Stimulated activated CD4-positive, alpha-beta T cell treated with anti-CD3 and anti-CD28 coated beads, TNF-alpha, amount 100 ng/mL, for 48 hours (primary cell): ENCODE results near the gene CHCHD6.

Source experiments
- DNase-seq, 3 donors: peaks; one replicate each; pipeline ENCODE4 v3.0.0-alpha.2; 2020; ENCODE audit warnings: low read depth in 3 of 3

The CHCHD6 gene, protein sequence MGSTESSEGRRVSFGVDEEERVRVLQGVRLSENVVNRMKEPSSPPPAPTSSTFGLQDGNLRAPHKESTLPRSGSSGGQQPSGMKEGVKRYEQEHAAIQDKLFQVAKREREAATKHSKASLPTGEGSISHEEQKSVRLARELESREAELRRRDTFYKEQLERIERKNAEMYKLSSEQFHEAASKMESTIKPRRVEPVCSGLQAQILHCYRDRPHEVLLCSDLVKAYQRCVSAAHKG

DNA sequence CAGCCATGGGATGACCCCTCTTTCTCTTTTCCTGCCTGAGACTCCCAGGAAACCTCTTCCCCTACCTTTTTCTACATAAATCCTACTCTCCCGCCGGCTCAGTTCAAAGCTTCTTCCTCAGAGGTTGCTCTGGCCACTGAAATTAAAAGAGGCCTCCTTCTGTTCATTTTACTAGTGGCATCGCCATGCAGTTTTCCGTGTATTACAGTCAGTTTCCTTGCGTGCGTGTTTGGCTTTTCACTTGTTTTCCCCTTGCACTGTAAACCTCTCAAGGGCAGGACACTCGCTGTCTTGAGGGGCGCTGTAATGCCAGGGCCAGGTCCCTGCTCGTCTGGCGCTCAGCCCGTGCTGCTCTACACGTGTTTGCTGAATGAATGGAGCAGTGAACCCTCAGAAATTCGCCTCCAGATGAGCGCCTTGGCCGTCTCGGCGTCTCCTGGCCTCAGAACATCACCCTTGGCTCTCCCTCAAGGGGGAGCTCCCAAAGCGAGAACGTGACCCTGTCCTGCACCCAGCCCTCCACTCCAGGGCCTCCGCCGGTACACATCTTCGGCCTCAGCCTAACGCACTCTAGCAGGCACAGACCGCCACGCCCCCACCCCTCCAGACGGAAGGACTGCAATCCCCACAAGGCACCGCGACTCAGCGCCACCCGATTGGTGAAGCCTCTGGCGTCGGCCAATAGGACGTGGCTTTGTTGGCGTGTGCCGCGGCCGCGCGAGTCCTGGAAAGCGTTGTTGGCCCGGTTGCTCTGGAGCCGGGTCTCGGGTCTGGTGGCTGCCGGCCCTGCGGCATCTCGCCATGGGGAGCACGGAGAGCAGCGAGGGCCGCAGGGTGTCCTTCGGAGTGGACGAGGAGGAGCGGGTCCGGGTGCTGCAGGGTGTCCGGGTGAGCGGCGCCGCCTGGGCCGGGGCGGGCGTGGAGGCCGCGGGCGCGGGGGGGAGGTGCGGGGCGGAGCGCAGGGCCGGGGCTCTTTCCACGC is at the start of gene CHCHD6:
CHCHD6 (plus strand) TSS at position 729 of the 982 bp plus-strand sequence; CDS start at position 802, 73 bp downstream.
- peak; percentile 91 to 93 (median 93) for DNase-seq

DNA sequence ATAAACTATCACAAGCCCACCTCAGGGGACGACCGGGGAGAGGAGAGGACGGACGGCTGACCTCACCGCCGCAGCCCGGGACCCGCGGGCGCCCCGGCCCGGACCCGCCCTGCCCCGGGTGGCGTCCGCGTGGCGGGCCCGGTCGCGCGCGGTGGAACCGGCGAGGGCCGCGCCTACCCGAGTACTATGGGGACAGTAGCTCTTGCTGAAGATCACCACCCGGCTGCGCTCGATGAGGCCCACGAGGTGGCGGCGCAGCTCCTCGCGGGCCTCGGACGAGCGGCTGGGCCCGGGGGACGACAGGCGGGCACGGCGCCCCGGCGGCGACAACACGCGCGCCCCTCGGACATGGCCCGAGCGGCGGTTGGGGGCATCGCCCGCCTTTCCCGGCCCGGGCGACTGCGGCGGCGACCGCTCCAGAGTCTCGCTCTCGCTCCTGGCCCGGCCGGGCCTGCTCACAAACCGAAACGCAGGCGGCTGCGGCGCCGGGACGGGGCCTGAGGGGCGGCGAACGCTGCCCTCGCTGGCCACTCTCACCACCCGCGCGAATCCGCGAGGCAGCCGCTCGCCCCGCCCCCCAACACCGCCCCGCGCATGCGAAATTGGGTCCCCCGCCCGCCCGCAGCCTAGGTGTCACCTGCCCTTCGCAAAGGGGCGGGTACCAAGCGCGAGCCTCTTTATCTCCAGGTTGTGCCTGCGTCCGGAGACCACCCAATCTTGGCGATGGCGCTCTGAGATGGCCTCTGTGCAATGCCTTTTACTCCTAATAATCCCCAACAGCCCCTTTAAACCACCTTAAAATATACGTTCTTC is 49.3 kb upstream of the CHCHD6 start, which contains the start of gene TXNRD3:
TXNRD3 (minus strand) TSS at position 554 of the 813 bp plus-strand sequence.
- DNase-seq: peak; percentile 55 to 78 (median 63)

DNA sequence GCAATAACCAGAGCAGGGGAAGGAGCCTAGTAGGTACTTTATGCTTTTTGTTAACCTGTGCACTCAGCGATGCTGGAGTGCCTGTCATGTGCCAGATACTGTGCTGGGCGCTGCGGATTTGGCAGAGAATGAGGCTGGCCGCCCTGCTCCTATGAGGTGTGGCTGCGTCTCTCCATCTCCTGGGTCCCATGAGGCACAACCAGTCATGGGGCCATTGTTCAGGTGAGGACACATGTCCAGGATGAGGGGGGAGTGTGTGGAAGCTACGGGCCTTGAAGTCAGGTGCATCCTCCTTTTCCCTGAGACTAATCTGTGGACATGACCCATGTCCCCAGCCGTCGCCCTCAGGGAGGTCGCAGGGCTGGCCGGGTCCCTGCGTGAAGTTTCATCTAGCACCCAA is 48.2 kb upstream of the CHCHD6 start:
- DNase-seq: no peak

DNA sequence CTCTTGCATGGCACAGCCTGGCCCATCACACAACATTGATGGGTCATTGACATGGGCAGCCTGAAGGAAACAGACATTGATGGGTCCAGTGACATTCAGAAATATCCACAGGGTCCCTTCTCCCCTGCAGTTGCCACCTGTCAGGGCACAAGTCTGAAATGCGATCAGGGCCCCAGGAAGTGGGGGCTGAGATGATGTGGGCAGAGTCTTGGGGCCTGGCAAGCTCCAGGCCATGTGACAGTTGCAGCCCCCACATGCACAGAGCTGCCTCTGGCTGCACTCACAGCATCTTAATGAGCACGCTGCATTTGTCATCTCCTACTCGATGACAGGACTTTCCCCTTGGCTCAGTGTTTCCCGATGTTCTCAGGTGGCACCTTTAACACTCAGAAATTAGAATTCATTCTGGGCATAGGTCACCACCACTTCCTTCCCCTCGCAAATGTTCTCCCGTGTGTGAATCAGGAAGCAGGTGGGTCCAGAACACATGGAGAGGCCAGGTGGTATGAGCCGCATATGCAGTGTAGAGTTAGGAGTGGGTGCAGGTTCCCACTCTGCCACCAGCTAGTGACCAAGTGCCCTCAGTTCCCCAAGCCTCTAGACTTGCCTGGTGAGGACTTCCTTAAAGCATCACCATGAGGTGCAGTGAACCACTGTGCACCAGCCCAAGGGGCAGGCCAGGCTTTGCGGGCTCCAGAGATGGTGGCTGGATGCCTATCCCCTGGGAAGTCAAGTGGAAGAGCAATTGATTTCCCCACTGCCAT is 47.5 kb upstream of the CHCHD6 start:
- DNase-seq: no peak

- DNase-seq: no peak
These were observed 46.1 kb upstream of the CHCHD6 start for GRCh38 chr3:126657901-126658300.

GRCh38 chr3:126658584-126658983 is 45.5 kb upstream of the CHCHD6 start:
- no peak for DNase-seq

- DNase-seq: no peak
These were observed 43.8 kb upstream of the CHCHD6 start for GRCh38 chr3:126659915-126660886.

DNA sequence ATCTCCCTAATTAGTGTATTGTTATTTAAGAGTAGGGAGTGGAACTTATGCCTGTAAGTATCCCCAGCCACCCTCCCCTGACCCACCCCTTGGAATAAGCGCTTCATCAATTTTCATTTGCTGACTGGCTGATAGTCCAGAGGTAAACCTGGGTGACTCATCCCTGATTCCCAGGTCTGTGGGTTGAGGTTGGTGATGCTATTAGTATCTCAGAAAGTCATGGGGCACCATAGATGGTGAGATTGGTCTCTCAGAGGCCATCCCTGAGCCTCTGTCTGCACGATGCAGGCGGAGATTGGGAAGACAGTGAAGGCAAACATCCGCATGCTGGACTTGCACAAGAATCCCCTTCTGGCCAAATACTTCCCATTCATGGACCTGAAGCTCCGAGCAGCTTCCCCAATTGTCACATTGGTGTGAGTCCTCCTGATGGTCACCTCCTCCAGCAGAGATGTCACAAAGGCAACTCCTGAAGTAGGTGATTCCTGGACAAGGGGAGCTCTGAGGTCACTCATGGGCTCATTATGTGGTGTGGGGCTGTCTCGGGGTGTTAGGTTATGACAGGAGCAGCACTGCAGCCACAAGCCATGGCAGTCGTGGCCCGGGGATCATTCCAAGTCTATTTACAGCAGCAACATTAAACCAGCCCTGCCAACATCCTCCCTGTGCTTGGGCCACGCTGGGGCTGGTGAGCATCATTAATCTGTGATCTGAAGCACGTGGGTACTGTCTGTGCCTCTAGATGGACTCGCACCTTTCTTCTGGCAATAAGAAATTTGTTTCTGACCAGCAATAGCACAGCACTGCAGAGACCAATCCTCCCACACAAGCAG is 42.3 kb upstream of the CHCHD6 start:
- no peak for DNase-seq

GRCh38 chr3:126663257-126663656 is 40.8 kb upstream of the CHCHD6 start:
- DNase-seq: no peak

DNA sequence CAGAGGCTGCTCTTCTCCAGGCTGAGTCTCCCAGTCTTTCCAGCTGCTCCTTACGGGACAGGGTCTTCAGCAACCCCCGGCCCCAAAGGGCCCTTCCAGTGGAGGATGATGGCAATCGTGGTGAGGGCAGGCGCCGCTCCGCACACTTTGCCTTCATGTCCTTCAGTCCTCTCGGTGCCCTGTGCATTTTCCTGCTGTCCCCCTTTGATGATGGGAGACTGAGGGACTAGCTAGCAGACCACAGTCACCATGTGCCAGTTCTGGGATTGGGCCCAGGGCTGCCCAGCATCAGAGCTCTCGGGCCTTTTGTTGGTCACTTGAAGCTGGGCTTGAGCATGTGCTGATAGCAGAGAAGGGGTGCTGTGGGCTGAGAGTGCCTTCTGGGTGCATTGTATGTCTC is 40.3 kb upstream of the CHCHD6 start:
- DNase-seq: no peak

GRCh38 chr3:126664591-126665214 is 39.3 kb upstream of the CHCHD6 start:
- no peak for DNase-seq

DNA sequence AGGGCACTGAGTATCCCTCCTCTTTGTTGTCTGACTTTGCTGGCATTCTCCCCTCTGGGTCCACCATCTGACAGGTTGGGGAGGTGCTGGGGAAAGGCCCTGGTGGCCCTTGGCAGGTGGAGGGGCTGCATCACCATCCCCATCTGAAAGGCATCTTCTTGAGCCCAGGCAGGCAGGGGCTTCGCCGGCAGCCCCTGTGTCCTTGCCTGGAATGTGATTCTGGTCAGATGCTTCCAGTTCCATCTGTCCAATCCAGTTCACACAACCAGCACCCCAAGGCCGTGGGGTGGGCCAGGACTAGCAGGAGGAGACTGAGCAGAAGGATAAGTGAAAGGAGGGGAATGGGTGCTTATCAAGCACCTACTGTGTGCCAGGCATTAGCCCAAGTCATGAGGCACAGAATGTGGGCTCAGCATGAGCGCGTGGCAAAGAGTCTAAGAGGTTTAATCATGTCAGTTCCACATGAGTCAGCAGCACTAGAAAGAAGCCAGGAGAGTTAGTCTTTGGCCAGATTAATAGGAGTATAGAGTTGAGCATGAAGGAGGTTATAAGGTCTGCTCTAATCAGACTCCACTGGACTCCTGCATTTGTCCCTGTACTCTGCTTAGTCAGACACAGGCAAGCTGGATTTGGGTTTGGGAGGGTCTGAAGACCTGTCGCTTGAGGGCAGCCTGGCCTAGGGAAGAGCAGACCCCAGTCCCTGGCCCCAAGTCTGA is 38.7 kb upstream of the CHCHD6 start:
- DNase-seq: no peak

DNA sequence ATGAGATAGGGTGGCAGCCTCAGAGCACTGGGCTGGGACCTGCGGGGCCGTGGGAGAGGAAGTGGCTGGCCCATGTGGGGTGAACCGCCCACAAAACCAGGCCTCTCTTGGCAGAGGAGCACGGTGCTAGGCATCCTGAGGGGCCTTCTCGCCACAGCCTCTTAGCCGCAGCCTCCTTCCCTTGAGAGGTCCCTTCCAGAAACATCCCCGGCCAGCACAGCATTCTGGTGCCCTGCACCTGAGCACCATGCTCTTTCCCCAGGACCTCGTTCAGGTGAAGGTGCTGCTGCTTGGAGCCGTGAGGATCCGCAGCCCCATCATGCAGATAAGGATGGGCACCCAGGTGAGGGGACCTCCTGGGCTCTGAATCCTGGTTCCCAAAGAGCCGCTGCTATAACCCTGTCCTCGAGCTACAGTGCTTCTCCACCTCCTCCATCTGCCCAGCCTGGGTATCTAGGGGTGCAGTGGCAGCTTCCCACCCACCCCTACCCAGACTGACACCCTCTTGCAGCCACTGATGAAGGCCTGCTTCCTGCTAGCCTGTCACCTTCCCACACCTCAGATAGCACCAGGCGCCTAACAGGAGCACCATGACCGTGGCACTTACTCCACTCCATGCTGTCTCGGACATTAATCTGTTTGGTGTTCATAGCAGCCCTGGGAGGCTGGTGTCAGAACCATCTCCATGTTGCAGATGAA is 37.9 kb upstream of the CHCHD6 start:
- DNase-seq: no peak

GRCh38 chr3:126666658-126667528 is 37.1 kb upstream of the CHCHD6 start:
- DNase-seq: no peak

DNA sequence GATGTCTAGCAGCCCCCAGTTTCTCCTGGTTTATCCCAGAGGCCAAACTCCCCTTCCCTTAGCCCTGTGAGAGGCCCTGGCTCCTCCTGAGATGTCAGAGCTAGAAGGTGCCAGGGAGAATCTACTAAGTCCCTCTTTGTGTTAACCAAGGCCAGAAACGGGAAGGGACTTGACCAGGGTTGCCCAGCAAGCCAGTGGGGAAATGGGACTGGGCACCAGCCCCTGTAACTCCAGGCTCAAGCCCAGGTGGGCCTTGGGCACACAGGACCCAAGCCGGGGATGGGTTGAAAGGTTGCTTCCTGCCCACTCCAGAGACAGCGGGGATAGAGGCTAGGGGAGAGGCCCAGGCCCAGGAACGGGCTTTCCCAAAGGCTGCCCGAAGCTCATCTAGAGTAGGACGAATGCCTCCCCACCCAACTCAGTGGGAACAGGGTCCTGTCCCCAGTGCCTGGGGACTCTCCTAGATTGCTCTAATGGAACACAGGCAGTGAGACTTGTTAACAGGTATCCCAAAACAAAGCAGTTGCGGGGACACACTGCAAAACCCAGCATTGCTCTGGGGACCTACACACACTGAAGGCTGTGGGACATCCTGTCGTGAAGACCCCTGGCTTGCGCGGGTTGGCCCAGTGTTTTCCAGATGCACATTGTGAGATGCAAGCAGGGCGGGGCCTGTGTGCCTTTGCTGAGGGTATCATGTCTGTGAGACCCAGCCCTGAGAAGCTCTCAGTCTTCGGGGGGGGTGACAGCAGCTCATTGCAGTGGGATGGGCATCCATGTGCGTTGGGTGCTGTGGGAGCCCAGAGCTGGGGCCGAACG is 36.2 kb upstream of the CHCHD6 start:
- no peak for DNase-seq
